ENCODE data around the gene GRAMD1A.

Gene GRAMD1A

DNA sequence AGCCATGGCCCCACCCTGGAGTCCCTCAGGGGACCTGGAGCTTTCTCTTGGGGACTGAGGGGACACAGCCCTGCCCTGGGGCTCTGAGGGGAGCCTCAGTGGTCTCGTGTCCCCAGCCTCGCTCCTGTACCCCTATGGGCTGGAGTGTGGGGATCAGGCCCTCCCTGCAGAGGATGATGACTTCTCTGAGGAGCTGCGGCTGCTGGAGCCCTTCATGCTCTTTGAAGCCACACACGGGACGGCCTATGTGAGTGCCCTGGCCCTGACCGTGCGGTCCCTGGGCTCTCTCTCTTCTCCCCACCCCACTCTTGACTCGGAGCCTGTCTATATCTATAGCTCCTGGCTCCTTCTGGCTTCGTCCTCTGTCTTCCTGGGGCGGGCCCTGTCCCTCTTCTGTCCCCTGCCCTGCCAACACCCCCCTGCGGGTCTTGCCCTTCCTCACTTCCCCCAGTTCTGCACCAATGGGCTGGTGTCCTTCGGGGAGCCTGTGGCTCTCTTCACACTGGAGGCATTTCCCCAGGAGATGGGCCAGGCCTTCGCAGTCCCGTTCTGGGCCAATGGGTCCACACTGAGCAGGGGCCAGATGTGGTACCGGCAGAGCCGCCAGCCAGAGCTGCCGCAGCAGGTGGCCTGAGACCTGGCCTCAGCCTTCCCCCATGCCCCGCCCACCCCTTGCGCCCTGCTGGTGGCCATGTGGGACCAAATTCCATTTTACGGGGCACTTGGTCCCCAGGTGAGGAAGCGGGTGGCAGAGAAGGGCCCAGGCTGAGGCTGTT lies 74.5 kb downstream of the GRAMD1A start:
- Histone ChIP-seq H3K27ac (ENCODE audit: low read depth, low read length) (no peak overlapping the region), H3K4me2 (ENCODE audit: low read length) (no peak overlapping the region)
- no peak for TF ChIP-seq EZH2phosphoT487 (IDR thresholded peaks at IDR 0.05; ENCODE audit: borderline replicate concordance, low read length)
- TF ChIP-seq, protein P1, sequence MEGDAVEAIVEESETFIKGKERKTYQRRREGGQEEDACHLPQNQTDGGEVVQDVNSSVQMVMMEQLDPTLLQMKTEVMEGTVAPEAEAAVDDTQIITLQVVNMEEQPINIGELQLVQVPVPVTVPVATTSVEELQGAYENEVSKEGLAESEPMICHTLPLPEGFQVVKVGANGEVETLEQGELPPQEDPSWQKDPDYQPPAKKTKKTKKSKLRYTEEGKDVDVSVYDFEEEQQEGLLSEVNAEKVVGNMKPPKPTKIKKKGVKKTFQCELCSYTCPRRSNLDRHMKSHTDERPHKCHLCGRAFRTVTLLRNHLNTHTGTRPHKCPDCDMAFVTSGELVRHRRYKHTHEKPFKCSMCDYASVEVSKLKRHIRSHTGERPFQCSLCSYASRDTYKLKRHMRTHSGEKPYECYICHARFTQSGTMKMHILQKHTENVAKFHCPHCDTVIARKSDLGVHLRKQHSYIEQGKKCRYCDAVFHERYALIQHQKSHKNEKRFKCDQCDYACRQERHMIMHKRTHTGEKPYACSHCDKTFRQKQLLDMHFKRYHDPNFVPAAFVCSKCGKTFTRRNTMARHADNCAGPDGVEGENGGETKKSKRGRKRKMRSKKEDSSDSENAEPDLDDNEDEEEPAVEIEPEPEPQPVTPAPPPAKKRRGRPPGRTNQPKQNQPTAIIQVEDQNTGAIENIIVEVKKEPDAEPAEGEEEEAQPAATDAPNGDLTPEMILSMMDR (IDR thresholded peaks at IDR 0.05; ENCODE audit: low read depth, low read length, poor library complexity, severe bottlenecking), result no peak

DNA sequence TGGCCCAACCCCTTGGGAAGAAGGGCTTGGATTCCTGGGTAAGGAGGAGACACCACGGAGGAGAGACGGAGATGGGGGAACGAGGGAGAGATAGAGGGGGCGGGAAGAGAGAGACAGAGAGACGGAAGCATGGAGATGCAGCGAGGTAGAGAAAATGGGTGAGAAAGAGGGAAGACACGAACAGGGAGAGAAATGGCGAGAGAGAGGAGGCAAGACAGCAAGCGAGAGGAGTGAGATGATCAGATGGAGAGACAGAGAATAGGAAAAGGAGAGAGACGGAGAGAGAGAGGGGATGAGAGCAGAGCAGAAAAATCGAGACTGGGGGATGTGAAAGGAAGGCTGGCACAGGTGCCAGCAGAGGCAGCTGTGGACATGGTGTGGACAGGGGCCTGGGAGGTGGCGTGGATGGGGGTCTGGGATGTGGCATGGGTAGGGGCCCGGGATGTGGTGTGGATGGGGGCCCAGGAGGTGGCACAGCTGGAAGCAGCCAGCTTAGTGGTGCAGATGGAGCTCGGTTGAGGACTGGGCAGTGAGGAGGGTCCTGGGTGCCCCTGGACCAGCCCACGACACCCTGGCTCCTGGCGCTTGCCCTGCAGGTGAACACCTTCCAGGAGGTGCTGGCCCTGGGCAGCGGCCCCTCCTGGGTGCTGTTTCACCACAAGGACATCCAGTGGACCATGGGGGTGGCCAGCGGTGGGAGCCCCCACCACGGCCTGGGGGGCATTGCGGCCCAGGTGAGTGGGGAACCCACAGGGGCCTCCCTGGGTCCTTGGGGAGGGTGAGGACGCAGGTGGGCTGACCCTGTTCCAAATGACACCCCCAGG lies 75.3 kb downstream of the GRAMD1A start:
- no peak overlapping the region for H3K27ac ChIP-seq (ENCODE audit: low read depth, low read length)
- peaks cover 21% of the 10 kb centered on the region for H3K4me1 ChIP-seq (ENCODE audit: control insufficient read depth, low read length)
- H3F3A ChIP-seq (ENCODE audit: control insufficient read depth, insufficient read depth), result no peaks in the 10 kb centered on the region
- TF ChIP-seq EZH2phosphoT487 (IDR thresholded peaks at IDR 0.05; ENCODE audit: borderline replicate concordance, low read length), result no peak
- TF ChIP-seq, protein P1 (IDR thresholded peaks at IDR 0.05; ENCODE audit: low read depth, low read length, poor library complexity, severe bottlenecking), result no peak
- H4K20me1 ChIP-seq (ENCODE audit: control insufficient read depth, insufficient read depth, low read depth, low read length), result no peaks in the 10 kb centered on the region
- H3K4me3 ChIP-seq (ENCODE audit: low read length), result no peak overlapping the region
- no peaks in the 10 kb centered on the region for H3K36me3 ChIP-seq (ENCODE audit: control insufficient read depth, low read length)
- no peak overlapping the region for H3K4me2 ChIP-seq (ENCODE audit: low read length)
- H3K9me3 ChIP-seq (ENCODE audit: control insufficient read depth, insufficient read depth, low read length), result no peaks in the 10 kb centered on the region
- H3K9me2 ChIP-seq (replicated peaks; ENCODE audit: control insufficient read depth, low read length), result no peaks in the 10 kb centered on the region
- no peaks in the 10 kb centered on the region for H3K79me2 ChIP-seq (ENCODE audit: control insufficient read depth, low read length)
- H3K27me3 ChIP-seq (ENCODE audit: control insufficient read depth, low read length), result no peaks in the 10 kb centered on the region

More for the DNA sequence above, 74.5 kb downstream of the GRAMD1A start:
- Histone ChIP-seq H3K9me2 (replicated peaks; ENCODE audit: control insufficient read depth, low read length) (no peaks in the 10 kb centered on the region), H3K4me1 (ENCODE audit: control insufficient read depth, low read length) (peaks cover 25% of the 10 kb centered on the region), H3K27me3 (ENCODE audit: control insufficient read depth, low read length) (no peaks in the 10 kb centered on the region), H3K4me3 (ENCODE audit: low read length) (no peak overlapping the region), H3F3A (ENCODE audit: control insufficient read depth, insufficient read depth) (0 out of 2 replicates have a peak, but pooled peaks cover 2% of the 10 kb centered on the region), H4K20me1 (ENCODE audit: control insufficient read depth, insufficient read depth, low read depth, low read length) (no peaks in the 10 kb centered on the region), H3K79me2 (ENCODE audit: control insufficient read depth, low read length) (no peaks in the 10 kb centered on the region), H3K36me3 (ENCODE audit: control insufficient read depth, low read length) (no peaks in the 10 kb centered on the region), H3K9me3 (ENCODE audit: control insufficient read depth, insufficient read depth, low read length) (no peaks in the 10 kb centered on the region)

DNA sequence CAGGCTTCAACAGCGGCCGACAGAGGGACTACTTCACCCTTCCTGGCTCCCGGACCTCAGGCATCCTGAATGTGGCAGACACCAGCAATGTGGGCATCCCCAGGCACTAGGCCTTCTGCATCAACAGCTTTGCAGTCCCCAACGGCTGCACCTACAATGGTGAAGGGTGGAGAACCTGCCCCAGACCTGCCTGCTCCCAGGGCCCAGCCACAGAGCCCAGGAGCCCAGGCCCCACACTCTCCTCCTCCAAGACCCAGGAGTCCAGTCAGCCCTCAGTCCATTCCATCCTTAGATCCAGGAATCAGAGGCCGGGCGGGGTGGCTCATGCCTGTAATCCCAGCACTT lies 75.9 kb downstream of the GRAMD1A start:
- Histone ChIP-seq H3K27ac (ENCODE audit: low read depth, low read length) (no peak overlapping the region), H3K9me3 (ENCODE audit: control insufficient read depth, insufficient read depth, low read length) (no peaks in the 10 kb centered on the region), H3K79me2 (ENCODE audit: control insufficient read depth, low read length) (no peaks in the 10 kb centered on the region), H3K36me3 (ENCODE audit: control insufficient read depth, low read length) (no peaks in the 10 kb centered on the region), H3K9me2 (replicated peaks; ENCODE audit: control insufficient read depth, low read length) (no peaks in the 10 kb centered on the region), H3K4me2 (ENCODE audit: low read length) (no peak overlapping the region), H3K4me3 (ENCODE audit: low read length) (no peak overlapping the region), H4K20me1 (ENCODE audit: control insufficient read depth, insufficient read depth, low read depth, low read length) (no peaks in the 10 kb centered on the region), H3K4me1 (ENCODE audit: control insufficient read depth, low read length) (peaks cover 22% of the 10 kb centered on the region), H3K27me3 (ENCODE audit: control insufficient read depth, low read length) (no peaks in the 10 kb centered on the region), H3F3A (ENCODE audit: control insufficient read depth, insufficient read depth) (no peaks in the 10 kb centered on the region)
- TF ChIP-seq, protein P1 (IDR thresholded peaks at IDR 0.05; ENCODE audit: low read depth, low read length, poor library complexity, severe bottlenecking), result no peak
- no peak for TF ChIP-seq EZH2phosphoT487 (IDR thresholded peaks at IDR 0.05; ENCODE audit: borderline replicate concordance, low read length)
